ENCODE data around the gene MTX2. TPM values are rescaled to one million over a fixed set of nuclear protein-coding genes. Genes with fewer than 3 reads are reported as not detected.

Gene MTX2
- total RNA-seq, 1 donor, result 13.0 TPM

DNA sequence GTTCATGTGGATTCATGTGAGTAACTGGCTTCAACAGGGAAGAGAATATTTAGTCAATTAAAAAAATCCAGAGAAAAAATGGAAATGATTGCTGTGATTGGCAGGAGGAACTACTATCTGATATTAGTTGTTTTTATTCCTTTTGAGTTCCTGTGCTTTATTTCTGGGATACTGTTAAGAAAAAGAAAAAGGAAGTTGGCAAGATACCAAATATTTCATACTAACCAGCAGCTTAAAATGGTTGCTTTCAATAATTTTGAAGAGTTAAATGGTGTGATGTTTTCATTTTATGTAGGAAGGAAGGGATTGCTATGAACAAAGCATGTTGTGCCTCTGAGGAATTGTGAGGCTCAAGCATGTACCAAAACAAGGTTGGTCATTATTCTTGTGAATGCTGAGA lies 8.1 kb upstream of the MTX2 start:
- no peaks in the 10 kb centered on the region for H3K4me1 ChIP-seq (ENCODE audit: insufficient read depth, low read length)
- no peak overlapping the region for H3K4me3 ChIP-seq (ENCODE audit: insufficient read depth, low read length)
- no peak overlapping the region for H2AFZ ChIP-seq (ENCODE audit: low read length)
- no peaks in the 10 kb centered on the region for H3K9me3 ChIP-seq (ENCODE audit: low read depth, low read length)
- no peaks in the 10 kb centered on the region for H4K20me1 ChIP-seq (ENCODE audit: insufficient read depth, low read length)
- H3K27me3 ChIP-seq (ENCODE audit: insufficient read depth, low read length), result no peaks in the 10 kb centered on the region
- H3K36me3 ChIP-seq (ENCODE audit: insufficient read depth, low read length), result no peaks in the 10 kb centered on the region
- no peaks in the 10 kb centered on the region for H3K79me2 ChIP-seq (ENCODE audit: insufficient read depth, low read length)
- DNase-seq (ENCODE audit: insufficient read length, low spot score, missing footprints), result no peak
- no peak overlapping the region for H3K27ac ChIP-seq (ENCODE audit: low read depth, low read length)
- TF ChIP-seq, protein P1, sequence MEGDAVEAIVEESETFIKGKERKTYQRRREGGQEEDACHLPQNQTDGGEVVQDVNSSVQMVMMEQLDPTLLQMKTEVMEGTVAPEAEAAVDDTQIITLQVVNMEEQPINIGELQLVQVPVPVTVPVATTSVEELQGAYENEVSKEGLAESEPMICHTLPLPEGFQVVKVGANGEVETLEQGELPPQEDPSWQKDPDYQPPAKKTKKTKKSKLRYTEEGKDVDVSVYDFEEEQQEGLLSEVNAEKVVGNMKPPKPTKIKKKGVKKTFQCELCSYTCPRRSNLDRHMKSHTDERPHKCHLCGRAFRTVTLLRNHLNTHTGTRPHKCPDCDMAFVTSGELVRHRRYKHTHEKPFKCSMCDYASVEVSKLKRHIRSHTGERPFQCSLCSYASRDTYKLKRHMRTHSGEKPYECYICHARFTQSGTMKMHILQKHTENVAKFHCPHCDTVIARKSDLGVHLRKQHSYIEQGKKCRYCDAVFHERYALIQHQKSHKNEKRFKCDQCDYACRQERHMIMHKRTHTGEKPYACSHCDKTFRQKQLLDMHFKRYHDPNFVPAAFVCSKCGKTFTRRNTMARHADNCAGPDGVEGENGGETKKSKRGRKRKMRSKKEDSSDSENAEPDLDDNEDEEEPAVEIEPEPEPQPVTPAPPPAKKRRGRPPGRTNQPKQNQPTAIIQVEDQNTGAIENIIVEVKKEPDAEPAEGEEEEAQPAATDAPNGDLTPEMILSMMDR (IDR thresholded peaks at IDR 0.05; ENCODE audit: extremely low read depth, low read depth, low read length), result no peak
- no peak overlapping the region for H3K4me2 ChIP-seq (ENCODE audit: insufficient read depth, low read length)

DNA sequence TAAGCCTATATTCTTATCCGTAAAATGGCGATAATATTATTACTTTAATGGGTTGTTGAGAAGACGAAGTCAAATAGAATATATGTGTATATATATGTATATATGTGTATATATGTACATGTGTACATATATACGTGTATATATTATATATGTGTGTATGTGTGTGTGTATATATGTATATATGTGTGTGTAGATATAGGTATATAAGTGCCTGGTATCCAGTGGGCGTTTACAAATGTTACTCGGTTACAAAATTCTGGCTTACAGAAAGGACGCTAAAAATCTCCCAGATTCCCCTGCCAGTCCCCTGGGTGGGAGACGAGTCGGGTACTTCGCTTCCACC lies 295 bp upstream of the MTX2 start:
- peaks cover 36% of the 10 kb centered on the region for H3K79me2 ChIP-seq (ENCODE audit: insufficient read depth, low read length)
- no peaks in the 10 kb centered on the region for H3K9me3 ChIP-seq (ENCODE audit: low read depth, low read length)
- DNase-seq (ENCODE audit: insufficient read length, low spot score, missing footprints), result no peak
- TF ChIP-seq, protein P1 (IDR thresholded peaks at IDR 0.05; ENCODE audit: extremely low read depth, low read depth, low read length), result no peak
- H2AFZ ChIP-seq (ENCODE audit: low read length), result peak overlapping the region; percentile 96
- H3K4me2 ChIP-seq (ENCODE audit: insufficient read depth, low read length), result peak overlapping the region; percentile 89
- H4K20me1 ChIP-seq (ENCODE audit: insufficient read depth, low read length), result no peaks in the 10 kb centered on the region
- peak overlapping the region; percentile 65 for H3K27ac ChIP-seq (ENCODE audit: low read depth, low read length)
- H3K27me3 ChIP-seq (ENCODE audit: insufficient read depth, low read length), result no peaks in the 10 kb centered on the region
- no peaks in the 10 kb centered on the region for H3K4me1 ChIP-seq (ENCODE audit: insufficient read depth, low read length)
- peaks cover 4% of the 10 kb centered on the region for H3K36me3 ChIP-seq (ENCODE audit: insufficient read depth, low read length)
- peak overlapping the region; percentile 94 for H3K4me3 ChIP-seq (ENCODE audit: insufficient read depth, low read length)

DNA sequence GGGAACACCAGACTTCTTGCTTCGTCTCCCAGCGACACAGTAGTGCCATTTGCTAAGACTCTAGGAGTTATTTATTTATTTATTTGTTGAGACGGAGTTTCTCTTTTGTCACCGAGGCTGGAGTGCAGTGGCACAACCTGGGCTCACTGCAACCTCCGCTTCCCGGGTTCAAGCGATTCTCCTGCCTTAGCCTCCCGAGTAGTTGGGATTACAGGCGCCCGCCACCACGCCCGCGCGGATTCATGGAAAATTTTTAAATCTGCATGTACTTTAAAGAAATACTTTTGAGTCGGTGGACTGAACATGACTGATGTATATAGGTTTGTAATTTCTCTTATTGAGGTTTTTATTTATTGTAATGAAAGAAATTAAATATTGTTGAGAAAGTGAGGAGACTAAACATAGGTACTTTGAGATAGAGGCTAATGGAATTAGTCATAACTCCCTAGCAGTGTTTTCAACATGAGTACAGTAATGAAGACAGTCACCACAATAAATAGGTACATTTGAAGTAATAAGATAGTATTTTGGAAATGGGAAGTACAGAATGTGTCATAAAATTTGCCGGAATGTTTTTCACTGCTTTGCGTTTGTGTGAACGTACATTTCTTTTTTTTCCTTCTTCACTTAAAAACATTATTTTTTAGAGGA lies 983 bp downstream of the MTX2 start:
- Histone ChIP-seq H3K4me3 (ENCODE audit: insufficient read depth, low read length) (peak overlapping the region; percentile 94), H3K4me1 (ENCODE audit: insufficient read depth, low read length) (no peaks in the 10 kb centered on the region), H2AFZ (ENCODE audit: low read length) (peak overlapping the region; percentile 96), H3K36me3 (ENCODE audit: insufficient read depth, low read length) (peaks cover 4% of the 10 kb centered on the region), H3K27ac (ENCODE audit: low read depth, low read length) (peak overlapping the region; percentile 65), H3K9me3 (ENCODE audit: low read depth, low read length) (no peaks in the 10 kb centered on the region), H3K27me3 (ENCODE audit: insufficient read depth, low read length) (no peaks in the 10 kb centered on the region), H4K20me1 (ENCODE audit: insufficient read depth, low read length) (peaks cover 4% of the 10 kb centered on the region), H3K4me2 (ENCODE audit: insufficient read depth, low read length) (peak overlapping the region; percentile 89), H3K79me2 (ENCODE audit: insufficient read depth, low read length) (peaks cover 47% of the 10 kb centered on the region)
- DNase-seq (ENCODE audit: insufficient read length, low spot score, missing footprints), result no peak
- TF ChIP-seq, protein P1 (IDR thresholded peaks at IDR 0.05; ENCODE audit: extremely low read depth, low read depth, low read length), result no peak

DNA sequence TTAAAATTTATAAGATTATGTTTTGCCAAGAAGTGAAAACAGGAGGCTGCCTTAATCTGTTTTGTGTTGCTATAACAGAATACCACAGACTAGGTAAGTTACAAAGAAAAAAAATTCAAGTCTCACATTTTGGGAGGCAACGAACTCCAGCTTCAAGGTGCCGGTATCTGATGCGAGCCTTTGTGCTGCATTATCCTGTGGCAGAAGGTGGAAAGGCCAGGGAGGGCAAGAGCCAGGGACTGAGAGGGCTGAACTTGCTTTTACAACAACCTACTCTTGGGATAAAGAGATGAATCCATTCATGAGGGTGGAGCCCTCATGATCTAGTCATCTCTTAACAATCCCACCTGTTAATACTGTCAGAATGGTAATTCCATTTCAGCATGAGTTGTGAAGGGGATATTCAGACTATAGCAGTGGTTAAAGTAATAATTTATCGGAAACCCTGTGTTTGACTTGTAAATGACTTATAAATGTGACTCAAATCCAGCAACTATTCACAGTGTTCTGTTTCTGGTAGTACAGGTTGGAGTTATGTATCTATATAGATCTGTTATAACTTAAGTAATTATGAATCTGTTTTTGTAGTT lies 3.7 kb downstream of the MTX2 start:
- Histone ChIP-seq H2AFZ (ENCODE audit: low read length) (no peak overlapping the region), H3K4me2 (ENCODE audit: insufficient read depth, low read length) (no peak overlapping the region), H4K20me1 (ENCODE audit: insufficient read depth, low read length) (peaks cover 7% of the 10 kb centered on the region), H3K4me3 (ENCODE audit: insufficient read depth, low read length) (no peak overlapping the region), H3K27ac (ENCODE audit: low read depth, low read length) (no peak overlapping the region), H3K9me3 (ENCODE audit: low read depth, low read length) (no peaks in the 10 kb centered on the region), H3K4me1 (ENCODE audit: insufficient read depth, low read length) (no peaks in the 10 kb centered on the region), H3K27me3 (ENCODE audit: insufficient read depth, low read length) (no peaks in the 10 kb centered on the region), H3K36me3 (ENCODE audit: insufficient read depth, low read length) (peaks cover 4% of the 10 kb centered on the region), H3K79me2 (ENCODE audit: insufficient read depth, low read length) (peaks cover 58% of the 10 kb centered on the region)
- DNase-seq (ENCODE audit: insufficient read length, low spot score, missing footprints), result no peak
- TF ChIP-seq, protein P1 (IDR thresholded peaks at IDR 0.05; ENCODE audit: extremely low read depth, low read depth, low read length), result no peak
